Activated T-cell treated with anti-CD3 and anti-CD28 coated beads for 24 hours (primary cell): ENCODE data around the gene ADGRB3.
"Not testable (repeated sequence)": the region's sequence is repeated elsewhere in the genome, so short reads cannot be mapped to it uniquely, and the experiment has no call there.

Experiments used
- DNase-seq: peaks from one replicate; pipeline ENCODE4 v3.0.0-alpha.2; 2020; ENCODE audit warnings: low read depth

ADGRB3 gene

GRCh38 chr6:68741501-68742386, 106.7 kb downstream of the ADGRB3 start:
- DNase-seq, result no peak

- no peak for DNase-seq
Measured at GRCh38 chr6:68743099-68743498, 108.0 kb downstream of the ADGRB3 start.

DNA sequence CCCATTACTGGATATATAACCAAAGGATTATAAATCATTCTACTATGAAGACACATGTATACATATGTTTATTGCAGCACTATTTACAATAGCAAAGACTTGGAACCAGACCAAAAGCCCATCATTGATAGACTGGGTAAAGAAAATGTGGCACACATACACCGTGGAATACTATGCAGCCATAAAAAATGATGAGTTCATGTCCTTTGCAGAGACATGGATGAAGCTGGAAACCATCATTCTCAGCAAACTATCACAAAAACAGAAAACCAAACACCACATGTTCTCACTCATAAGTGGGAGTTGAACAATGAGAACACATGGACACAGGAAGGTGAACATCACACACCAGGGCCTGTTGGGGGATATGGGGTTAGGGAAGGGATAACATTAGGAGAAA, 109.3 kb downstream of the ADGRB3 start:
- DNase-seq, result not testable (repeated sequence)

DNA sequence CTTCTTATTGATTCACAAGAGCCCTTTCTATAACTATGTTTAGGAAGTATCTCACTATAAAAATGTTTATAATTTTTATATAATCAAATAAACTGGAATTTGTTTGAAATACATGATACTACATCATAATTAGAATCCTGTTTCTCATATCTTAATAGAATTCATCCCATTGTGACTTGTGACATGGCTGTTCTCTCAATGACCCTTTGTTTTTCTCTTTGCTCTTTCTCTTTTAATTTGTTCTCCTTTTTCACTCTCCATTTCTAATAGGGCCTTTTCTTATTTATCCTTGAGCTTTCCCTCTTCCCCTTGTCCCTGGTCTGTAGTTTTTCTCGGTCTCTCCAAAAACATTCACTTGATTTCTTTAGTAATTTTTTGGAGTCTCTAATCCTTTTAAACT, 111.3 kb downstream of the ADGRB3 start:
- DNase-seq, result no peak

- DNase-seq, result no peak
Measured at GRCh38 chr6:68747110-68747790, 112.2 kb downstream of the ADGRB3 start.

DNA sequence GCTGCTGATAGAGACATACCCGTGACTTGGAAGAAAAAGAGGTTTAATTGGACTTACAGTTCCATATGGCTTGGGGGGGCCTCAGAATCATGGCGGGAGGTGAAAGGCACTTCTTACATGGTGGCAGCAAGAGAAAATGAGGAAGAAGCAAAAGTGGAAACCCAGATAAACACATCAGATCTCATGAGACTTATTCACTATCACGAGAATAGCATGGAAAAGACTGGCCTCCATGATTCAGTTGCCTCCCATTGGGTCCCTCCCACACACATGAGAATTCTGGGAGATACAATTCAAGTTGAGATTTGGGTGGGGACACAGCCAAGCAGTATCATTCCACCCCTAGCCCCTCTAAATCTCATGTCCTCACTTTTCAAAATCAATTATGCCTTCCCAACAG, 112.8 kb downstream of the ADGRB3 start:
- DNase-seq, result not testable (repeated sequence)

- no peak for DNase-seq
Measured at GRCh38 chr6:68754681-68755213, 119.7 kb downstream of the ADGRB3 start.

DNA sequence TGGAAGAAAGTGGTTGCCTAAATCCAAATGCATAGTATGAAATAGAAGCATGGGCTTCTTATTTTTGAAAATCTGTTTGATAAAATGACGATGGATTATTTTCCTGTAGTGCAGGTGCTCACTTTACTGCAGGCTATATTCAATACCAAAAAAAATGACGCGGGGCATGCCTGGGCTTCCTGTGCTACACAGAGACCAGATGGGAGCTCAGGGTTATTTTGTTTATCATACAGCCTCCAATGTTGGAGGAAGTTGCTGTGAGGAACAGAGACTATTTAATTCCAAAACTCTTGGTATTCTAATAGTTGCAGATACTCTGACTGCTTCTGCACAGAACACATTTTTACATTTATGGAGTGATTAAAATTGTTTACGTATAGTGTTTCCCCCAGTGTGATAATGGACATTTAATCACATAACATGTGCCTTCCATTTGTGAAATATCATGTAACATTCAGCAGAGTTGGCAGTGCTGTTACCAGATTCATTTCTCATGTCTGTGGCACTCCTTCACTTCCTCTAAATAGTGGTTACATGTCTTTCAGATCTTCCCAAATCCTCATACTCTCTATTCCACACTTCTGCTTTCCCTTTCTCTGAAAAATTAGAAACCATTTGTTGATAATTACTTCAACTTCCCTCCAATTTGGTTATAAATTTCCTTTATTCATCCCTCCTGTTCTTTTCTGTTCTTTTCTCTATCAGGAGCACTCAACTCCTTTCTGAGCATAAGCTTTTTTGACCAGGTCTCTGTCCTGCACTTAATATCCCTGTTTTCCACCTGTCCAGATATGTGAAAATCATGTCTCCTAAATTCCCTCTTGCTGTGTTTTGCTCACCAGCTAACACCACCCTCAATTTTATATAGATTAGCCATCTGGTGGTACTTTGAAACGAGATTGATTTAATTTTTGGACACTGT, 121.6 kb downstream of the ADGRB3 start:
- DNase-seq, result no peak

DNA sequence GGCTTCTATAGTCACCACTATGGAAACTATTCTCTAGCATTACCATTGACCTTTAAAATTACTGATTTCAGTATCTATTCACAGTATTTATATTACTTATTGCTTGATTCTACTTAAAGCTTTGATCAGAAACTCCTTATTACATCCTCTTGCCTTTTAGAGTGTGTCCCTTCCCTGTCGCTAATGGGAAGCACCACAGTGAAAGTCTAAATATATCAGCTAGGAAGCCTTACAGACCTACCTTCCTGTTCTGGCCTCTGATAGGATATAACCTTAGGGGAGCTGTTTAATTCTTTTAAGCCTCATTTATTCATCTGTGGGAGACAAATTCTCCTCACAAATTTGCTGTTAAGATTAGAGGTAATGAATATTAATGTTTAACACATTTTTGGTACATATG, 122.7 kb downstream of the ADGRB3 start:
- DNase-seq, result no peak

- DNase-seq, result no peak
Measured at GRCh38 chr6:68758559-68758958, 123.5 kb downstream of the ADGRB3 start.

DNA sequence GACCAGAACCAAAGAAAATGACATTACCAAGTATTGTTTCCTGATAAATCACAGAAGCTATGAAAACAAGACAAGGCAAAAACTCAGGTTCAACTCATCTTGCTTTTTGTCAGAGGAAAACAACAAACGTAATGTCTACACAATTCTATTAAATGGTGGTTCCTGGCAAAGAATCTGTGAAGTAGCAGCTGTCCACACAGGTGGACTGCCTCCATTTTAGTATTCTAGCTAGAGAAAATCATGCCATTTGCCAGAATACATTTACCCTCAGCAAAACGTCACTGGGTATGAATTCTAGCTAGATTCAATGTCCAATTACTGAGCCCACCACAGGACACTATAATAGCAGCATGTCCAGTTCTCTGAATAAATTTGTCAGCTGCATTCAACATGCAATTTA, 125.4 kb downstream of the ADGRB3 start:
- no peak for DNase-seq

DNA sequence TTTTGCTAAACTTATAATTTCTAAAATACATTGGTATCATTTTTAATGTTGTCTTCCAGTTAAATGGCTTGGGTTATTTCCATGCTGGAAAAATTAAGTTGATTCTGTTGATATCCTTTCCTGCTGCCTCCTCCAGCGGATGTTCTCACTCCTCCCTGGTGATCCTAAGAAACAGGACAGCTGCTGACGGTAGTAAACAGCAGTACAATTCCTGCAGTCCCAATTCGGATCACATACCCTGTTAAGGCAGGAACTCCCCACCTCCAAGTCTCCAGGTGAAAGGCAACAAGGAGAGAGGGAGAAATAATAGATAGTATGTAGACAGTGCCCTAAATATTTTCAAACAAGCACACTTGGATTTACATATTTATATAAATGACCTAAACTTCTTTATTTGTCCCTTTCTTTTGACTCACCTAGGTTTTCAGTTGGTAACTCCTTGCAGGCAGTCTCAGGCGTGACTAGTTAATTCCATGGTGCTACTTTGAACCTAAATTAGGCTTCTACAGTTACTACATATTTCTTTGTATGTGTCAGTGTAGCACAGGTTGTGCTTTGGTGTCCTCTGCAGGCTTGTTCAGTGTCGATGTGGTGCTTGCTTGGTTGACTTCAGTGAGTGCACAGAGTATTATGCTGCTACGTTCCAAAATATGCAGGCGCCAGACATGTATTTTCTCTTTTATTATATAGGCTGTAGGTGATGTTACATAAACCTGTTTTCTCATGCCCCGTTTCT, 126.0 kb downstream of the ADGRB3 start:
- no peak for DNase-seq

DNA sequence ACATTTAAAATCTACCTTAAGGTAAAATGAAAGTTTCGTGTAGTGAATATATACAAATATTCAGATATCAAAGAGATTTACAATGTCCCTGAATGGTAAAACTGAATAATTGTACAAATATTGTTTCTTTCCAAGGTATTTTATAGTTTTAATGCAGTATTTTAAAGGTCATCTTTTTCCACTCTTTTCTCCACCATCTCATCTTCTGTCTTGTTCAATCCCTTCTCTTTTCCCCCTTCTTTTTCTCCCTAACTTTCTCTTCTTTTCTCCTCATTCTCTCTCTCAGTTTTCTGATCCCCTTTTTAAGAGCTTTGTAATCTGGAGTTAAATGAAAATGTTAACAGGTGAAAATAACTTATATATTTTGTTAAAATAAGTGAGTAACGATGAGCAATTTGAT, 126.9 kb downstream of the ADGRB3 start:
- DNase-seq, result no peak

DNA sequence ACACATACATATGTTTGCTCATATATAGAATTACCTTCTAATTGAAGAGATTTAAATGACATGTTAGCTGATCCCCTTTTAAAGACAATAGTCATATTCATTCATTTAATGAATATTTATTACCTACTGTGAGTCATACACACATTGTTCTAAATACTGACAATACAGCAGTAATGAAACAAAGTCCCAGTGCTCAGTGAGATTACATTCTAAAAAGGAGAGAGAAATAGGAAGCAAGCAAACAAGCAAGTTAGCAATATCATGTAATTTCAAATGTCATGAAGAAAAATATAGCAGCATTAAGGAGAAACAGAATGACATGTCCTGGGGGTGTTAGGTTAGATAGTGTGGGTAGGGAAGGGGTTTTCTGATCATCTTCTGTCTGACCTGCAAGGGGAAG, 136.3 kb downstream of the ADGRB3 start:
- DNase-seq, result no peak

GRCh38 chr6:68774843-68775242, 139.8 kb downstream of the ADGRB3 start:
- no peak for DNase-seq

- DNase-seq, result no peak
Measured at GRCh38 chr6:68776354-68776753, 141.3 kb downstream of the ADGRB3 start.

DNA sequence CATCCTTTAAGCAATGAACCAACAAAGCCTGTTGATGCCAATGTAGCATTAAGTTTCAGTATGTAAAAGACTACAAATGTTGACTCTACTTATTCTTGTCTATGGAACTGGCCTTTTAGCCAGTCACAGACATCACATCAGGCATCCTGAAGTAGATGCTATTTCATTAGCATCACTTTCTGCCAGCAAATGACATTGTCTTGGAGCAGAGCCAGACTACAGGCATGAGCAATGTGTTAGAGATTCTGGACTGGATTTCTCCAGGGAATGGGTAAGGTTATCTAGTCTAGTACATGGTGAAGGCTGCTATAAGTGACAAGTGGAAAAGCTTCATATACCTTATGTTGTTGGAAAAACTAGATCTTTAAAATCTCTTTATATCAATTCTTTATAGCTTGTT, 142.9 kb downstream of the ADGRB3 start:
- no peak for DNase-seq

DNA sequence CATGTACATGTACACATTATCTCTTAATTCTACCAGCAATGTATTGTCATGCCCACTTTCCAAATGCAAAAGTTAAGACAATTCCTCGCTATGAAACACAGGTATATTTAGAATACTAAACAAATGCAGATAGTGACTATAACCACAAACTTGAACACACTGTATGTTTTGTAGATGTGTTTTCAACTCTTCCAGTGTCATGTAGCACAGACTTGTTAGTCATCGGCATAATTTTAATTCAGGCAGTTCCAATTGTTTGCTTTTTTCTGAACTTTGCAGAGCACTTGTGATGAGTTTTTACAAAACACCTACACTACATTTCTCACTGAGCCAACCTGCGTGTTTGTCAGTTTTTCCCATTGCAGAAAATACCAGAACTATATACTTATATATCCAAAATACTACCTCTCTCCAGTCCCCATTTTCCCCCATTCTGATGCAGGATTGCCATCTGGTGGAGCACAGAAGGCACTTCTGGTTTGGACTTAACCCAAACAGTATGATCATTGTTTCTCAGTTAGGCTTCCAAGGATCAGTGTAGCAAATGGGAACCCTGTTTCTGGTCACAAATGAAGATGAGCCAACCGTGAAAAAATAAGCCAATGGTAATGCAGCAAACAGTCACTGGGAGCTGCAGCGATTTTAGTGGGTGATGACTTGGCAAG, 143.4 kb downstream of the ADGRB3 start:
- no peak for DNase-seq

- DNase-seq, result no peak
Measured at GRCh38 chr6:68779366-68779765, 144.3 kb downstream of the ADGRB3 start.

DNA sequence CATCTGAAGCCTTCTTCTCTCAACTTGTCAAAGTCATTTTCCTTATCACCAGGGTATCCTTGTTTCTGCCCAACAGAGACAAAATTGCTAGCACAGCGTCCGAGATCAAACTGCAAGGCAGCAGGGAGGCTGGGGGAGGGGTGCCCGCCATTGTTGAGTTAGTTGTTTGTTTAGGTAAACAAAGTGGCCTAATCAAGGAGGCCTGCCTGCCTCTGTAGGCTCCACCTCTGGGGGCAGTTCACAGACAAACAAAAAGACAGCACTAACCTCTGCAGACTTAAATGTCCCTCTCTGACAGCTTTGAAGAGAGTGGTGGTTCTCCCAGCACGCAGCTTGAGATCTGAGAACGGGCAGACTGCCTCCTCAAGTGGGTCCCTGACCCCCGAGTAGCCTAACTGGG, 155.0 kb downstream of the ADGRB3 start:
- DNase-seq, result not testable (repeated sequence)

DNA sequence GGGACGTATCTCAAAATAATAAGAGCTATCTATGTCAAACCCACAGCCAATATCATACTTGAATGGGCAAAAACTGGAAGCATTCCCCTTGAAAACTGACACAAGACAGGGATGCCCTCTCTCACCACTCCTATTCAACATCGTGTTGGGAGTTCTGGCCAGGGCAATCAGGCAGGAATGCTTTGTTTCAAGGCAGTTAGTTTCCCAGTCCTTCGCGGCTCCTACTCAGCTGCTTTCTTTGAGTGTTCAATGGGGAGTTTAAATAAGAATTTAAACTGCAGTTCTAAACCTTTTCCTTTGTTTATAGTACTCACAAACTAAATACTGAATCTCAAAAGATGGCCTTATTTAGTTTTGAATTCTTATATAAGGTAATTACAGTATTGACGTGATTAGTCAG, 179.9 kb downstream of the ADGRB3 start:
- not testable (repeated sequence) for DNase-seq
